K562 (cell line): Measurements from ENCODE around the gene FBXO4. TPM values are rescaled to one million over a fixed set of nuclear protein-coding genes. Genes with fewer than 3 reads are reported as not detected.

Experiments
- ATF3 ChIP-seq, 2 experiments: fragments of 450-650 bp in 1 of 2; sonication (generic) in 1 of 2; formaldehyde crosslinking in 1 of 2; IDR thresholded peaks in 1 of 2; conservative IDR thresholded peaks in 1 of 2; 2 replicates each; pipeline versions ENCODE4 v1.6.1 to v1.8.1; 2016 to 2023; ENCODE audit warnings: mild to moderate bottlenecking in 2 of 2, moderate library complexity in 2 of 2, inconsistent platforms in 1 of 2, missing genetic modification reagents in 1 of 2
- BRF1 ChIP-seq: IDR thresholded peaks from 3 replicates; pipeline ENCODE4 v1.6.1; 2011; ENCODE audit warnings: borderline replicate concordance, mild to moderate bottlenecking; ENCODE audit not compliant: insufficient read length; ENCODE audit errors: extremely low read depth
- CBFA2T3 ChIP-seq: fragments of 450-650 bp; IDR thresholded peaks from 2 replicates; pipeline ENCODE4 v1.6.1; 2017
- E2F4 ChIP-seq: sonication (generic); formaldehyde crosslinking; IDR thresholded peaks from 2 replicates; pipeline ENCODE4 v1.8.0; 2022; ENCODE audit warnings: mild to moderate bottlenecking, low read depth, missing genetic modification reagents
- ETV1 ChIP-seq: fragments of 450-650 bp; conservative IDR thresholded peaks from 2 replicates; pipeline ENCODE4 v1.6.1; 2016; ENCODE audit warnings: missing genetic modification characterization, control low read depth, low read depth, missing compliant biosample characterization
- ETV5 ChIP-seq: sonication (generic); formaldehyde crosslinking; IDR thresholded peaks from 2 replicates; pipeline ENCODE4 v1.4.0; 2020; ENCODE audit warnings: low read depth, mild to moderate bottlenecking, missing genetic modification reagents
- HDAC1 ChIP-seq, 2 experiments: fragments of 450-650 bp; IDR thresholded peaks; 2 replicates each; pipeline ENCODE4 v1.6.1; 2016 to 2017; ENCODE audit warnings: inconsistent platforms in 1 of 2, mild to moderate bottlenecking in 1 of 2, moderate library complexity in 1 of 2
- KLF13 ChIP-seq: fragments of 450-650 bp; IDR thresholded peaks from 2 replicates; pipeline ENCODE4 v1.6.1; 2016; ENCODE audit warnings: missing genetic modification characterization, low read depth, mild to moderate bottlenecking, missing compliant biosample characterization, moderate library complexity, borderline replicate concordance
- NR2C2 ChIP-seq, 2 experiments: fragments of 200-800 bp in 1 of 2; sonication (Bioruptor generic) in 1 of 2; sonication (generic) in 1 of 2; formaldehyde crosslinking in 1 of 2; IDR thresholded peaks; 2 replicates each; pipeline versions ENCODE4 v1.6.1 to v1.8.0; 2016 to 2022; ENCODE audit warnings: mild to moderate bottlenecking in 1 of 2, missing compliant biosample characterization in 1 of 2, missing genetic modification characterization in 1 of 2, missing genetic modification reagents in 1 of 2
- PBX2 ChIP-seq, 2 experiments: IDR thresholded peaks in 1 of 2; conservative IDR thresholded peaks in 1 of 2; 2 replicates each; pipeline ENCODE4 v1.6.1; 2016; ENCODE audit warnings: low read depth in 2 of 2, mild to moderate bottlenecking in 1 of 2, missing compliant biosample characterization in 1 of 2, missing genetic modification characterization in 1 of 2, moderate library complexity in 1 of 2
- RBM15 ChIP-seq: fragments of 200-400 bp; formaldehyde crosslinking; IDR thresholded peaks from 2 replicates; pipeline ENCODE4 v1.6.1; 2018; ENCODE audit warnings: mild to moderate bottlenecking, low read length, moderate library complexity; ENCODE audit not compliant: insufficient read depth
- SIN3A ChIP-seq, 2 experiments: fragments of 150-350 bp in 1 of 2; IDR thresholded peaks; 2 replicates each; pipeline ENCODE4 v1.6.1; 2011 to 2016; ENCODE audit warnings: borderline replicate concordance in 2 of 2, low read depth in 2 of 2, low read length in 2 of 2, mild to moderate bottlenecking in 2 of 2, moderate library complexity in 2 of 2; ENCODE audit not compliant: control insufficient read depth in 1 of 2
- TAF15 ChIP-seq: fragments of 200-400 bp; formaldehyde crosslinking; IDR thresholded peaks from 2 replicates; pipeline ENCODE4 v1.6.1; 2017; ENCODE audit warnings: mild to moderate bottlenecking, low read depth, low read length, moderate library complexity
- TBL1XR1 ChIP-seq, 2 experiments: IDR thresholded peaks; 2 replicates each; pipeline ENCODE4 v1.6.1; 2012; ENCODE audit warnings: improper control_type of control experiment in 2 of 2, low read length in 2 of 2, mild to moderate bottlenecking in 1 of 2
- TCF7L2 ChIP-seq: fragments of 150-350 bp; IDR thresholded peaks from 2 replicates; pipeline ENCODE4 v1.6.1; 2016; ENCODE audit warnings: low read depth, mild to moderate bottlenecking, low read length, moderate library complexity
- TSC22D4 ChIP-seq: fragments of 450-650 bp; IDR thresholded peaks from 2 replicates; pipeline ENCODE4 v1.6.1; 2016; ENCODE audit warnings: missing genetic modification characterization, missing biosample characterization, control low read depth
- ZNF511 ChIP-seq: sonication (generic); formaldehyde crosslinking; IDR thresholded peaks from 2 replicates; pipeline ENCODE4 v1.8.0; 2022; ENCODE audit warnings: mild to moderate bottlenecking, missing genetic modification reagents
- ZNF655 ChIP-seq: fragments of 250-450 bp; sonication (Bioruptor Pico); IDR thresholded peaks from 2 replicates; pipeline ENCODE4 v1.5.0; 2021
- polyA plus RNA-seq, 8 experiments: library from polyadenylated mRNA; depleted of rRNA in 4 of 8; stranded (reverse) in 5 of 8; unstranded in 3 of 8; fragments of >200 nt; fragmentation: Nextera tagmentation in 2 of 8; fragmentation: Illumina TruSeq in 1 of 8; extraction: Ambion mirVana in 2 of 8; extraction: Trizol in 1 of 8; gene quantifications; 2 replicates each; pipeline versions ENCODE4 v1.2.1 to v1.2.3, GENCODE V29; 2011 to 2014; ENCODE audit warnings: inconsistent platforms in 1 of 8, missing spikeins in 1 of 8
- total RNA-seq, 7 experiments: library from RNA; depleted of rRNA in 6 of 7; stranded (reverse); fragments of >200 nt in 6 of 7; fragmentation: Illumina TruSeq in 2 of 7; extraction: Trizol in 2 of 7; gene quantifications; 2 replicates each; pipeline versions ENCODE4 v1.2.1 to v1.2.3, GENCODE V29; 2011 to 2021; ENCODE audit warnings: low replicate concordance in 1 of 7

FBXO4 gene
- total and polyA plus RNA-seq, 9 of the 15 experiments (the other 6 are each of a cell fraction or from before 2014, with no cell fraction given) = 5.9 to 33.4 (median 19.6) TPM

- TF ChIP-seq HDAC1 (IDR thresholded peaks at IDR 0.05) (peak in 1 of 2 experiments; percentile 93; a peak in 2 of 4 replicates), NR2C2 (CRISPR knock-in tag; IDR thresholded peaks at IDR 0.05) (peak; percentile 75; the same call in 1 of the 2 replicates), NR2C2 (tag; IDR thresholded peaks at IDR 0.05) (peak; percentile 85), BRF1 (no peak), ETV5 (CRISPR knock-in tag) (peak; percentile 69), ETV1 (tag) (peak; percentile 53; the same call in 1 of the 2 replicates), TSC22D4 (tag) (no peak), RBM15 (no peak), ZNF655 (CRISPR knock-in tag) (no peak), TBL1XR1 (IDR thresholded peaks at IDR 0.05; ENCODE audit: low read length in 2 of 2) (peak; percentile 66 to 68; a peak in 3 of 4 replicates), E2F4 (CRISPR knock-in tag) (peak; percentile 93), KLF13 (tag) (peak; percentile 76), ZNF511 (CRISPR knock-in tag) (no peak; the same call in none of the 2 replicates), TCF7L2 (no peak), PBX2 (CRISPR knock-in tag; IDR thresholded peaks at IDR 0.05; ENCODE audit: low read depth) (no peak), PBX2 (tag; conservative IDR thresholded peaks at IDR 0.05; ENCODE audit: low read depth) (no peak), CBFA2T3 (no peak), TAF15 (no peak), SIN3A (IDR thresholded peaks at IDR 0.05; ENCODE audit: borderline replicate concordance in 2 of 2, control insufficient read depth in 1 of 2, low read depth in 2 of 2, low read length in 2 of 2) (peak in 1 of 2 experiments; percentile 63; a peak in 1 of 4 replicates), ATF3 (IDR thresholded peaks at IDR 0.05) (peak; percentile 44), ATF3 (CRISPR knock-in tag; conservative IDR thresholded peaks at IDR 0.05) (peak; percentile 86; the same call in 1 of the 2 replicates)
Measured at GRCh38 chr5:41924872-41925554, at the start of gene FBXO4 (continued).
